CD4-positive, alpha-beta T cell treated with Interleukin-4 for 1 hour (primary cell): ENCODE data around the gene TMEM163.

Experiments used
- DNase-seq, 2 donors: peaks; one replicate each; pipeline ENCODE4 v3.0.0-alpha.2; 2020 to 2022

Gene TMEM163

GRCh38 chr2:134425724-134426496 lies 292.9 kb downstream of the TMEM163 start:
- no peak for DNase-seq

GRCh38 chr2:134421556-134422328 lies 297.1 kb downstream of the TMEM163 start:
- no peak for DNase-seq

DNA sequence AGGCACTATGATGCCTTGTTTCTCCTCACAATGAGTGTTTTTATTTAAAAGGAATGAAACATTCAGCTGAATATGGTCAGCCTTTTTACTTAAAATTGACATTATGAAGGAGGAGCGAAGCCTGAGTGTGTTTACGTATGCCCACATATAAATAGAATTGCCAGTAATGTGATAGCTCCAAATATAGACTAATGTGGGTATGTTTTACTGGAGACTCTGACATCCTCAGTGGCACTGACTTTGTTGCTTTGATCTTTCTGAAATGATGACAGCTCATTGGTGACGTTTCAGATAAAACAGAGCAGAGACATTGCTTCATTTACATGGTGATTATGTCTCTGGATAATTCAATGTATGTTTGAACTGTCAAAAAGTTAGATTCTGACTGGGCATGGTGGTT lies 297.9 kb downstream of the TMEM163 start:
- DNase-seq: no peak

- no peak for DNase-seq
These were observed 298.5 kb downstream of the TMEM163 start for GRCh38 chr2:134420259-134420658.

DNA sequence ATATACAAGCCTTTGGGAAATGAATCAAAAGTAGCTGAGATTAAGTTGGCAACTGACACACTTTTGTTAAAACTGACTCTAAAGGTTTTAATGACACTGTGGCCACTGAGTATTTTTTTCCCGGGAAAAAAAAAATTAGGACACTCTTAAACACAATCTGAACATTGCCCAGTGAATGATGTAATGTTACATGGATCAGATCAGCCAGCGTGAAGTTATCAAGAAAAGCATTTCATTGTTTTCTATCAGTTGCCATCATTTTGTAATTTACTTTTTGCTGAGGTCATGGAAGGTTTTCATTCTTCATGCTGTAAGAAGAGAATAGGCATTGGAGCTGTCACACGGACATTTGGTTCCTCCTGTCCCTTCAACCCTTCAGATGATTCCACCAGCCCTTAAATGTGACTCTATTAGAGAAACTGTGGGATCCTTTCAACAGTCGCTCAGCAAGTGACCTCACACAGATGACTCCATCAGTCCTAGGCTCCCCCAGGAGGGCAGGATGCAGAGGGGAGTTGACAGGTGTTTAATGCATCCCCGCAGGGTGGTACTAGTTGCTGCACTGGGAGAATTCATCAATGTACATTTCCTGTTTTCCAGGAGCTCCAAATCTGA lies 300.7 kb downstream of the TMEM163 start:
- DNase-seq: no peak

DNA sequence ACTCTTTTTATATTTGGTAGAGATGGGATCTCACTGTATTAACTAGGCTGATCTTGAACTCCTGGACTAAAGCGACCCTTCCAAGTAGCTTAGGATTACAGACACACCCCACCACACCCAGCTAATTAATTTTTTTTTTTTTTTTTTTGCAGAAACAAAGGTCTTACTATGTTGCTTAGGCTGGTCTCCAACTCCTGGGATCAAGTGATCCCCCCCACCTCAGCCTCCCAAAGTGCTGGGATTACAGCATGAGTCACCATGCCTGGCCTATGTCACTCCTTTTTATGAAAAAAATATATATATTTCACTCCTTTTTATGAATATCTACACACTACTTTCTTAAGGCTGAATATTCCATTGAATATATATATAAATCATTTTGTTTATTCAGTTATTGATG lies 302.2 kb downstream of the TMEM163 start:
- DNase-seq: no peak

- DNase-seq: no peak
These were observed 302.8 kb downstream of the TMEM163 start for GRCh38 chr2:134416018-134416417.

DNA sequence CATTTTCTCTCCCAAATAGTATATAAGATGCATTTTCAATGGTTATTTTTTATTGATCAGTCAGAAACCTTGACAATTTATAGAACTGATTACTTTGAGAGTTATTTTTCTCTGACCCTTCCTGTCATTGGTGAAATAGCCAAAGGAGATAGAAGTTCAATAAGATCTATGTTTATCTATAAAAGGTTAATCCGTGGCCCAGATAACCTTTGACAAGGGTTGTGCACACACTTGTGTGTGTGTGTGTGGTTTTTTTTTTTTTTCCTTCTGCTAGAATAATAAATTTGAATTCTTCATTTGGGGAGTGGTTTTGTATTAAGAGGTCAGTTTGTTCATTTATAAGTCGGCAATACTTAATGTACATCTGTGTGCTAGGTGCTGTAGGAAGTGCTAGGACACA lies 304.9 kb downstream of the TMEM163 start:
- DNase-seq: no peak

- DNase-seq: no peak
These were observed 305.4 kb downstream of the TMEM163 start for GRCh38 chr2:134413430-134413829.

DNA sequence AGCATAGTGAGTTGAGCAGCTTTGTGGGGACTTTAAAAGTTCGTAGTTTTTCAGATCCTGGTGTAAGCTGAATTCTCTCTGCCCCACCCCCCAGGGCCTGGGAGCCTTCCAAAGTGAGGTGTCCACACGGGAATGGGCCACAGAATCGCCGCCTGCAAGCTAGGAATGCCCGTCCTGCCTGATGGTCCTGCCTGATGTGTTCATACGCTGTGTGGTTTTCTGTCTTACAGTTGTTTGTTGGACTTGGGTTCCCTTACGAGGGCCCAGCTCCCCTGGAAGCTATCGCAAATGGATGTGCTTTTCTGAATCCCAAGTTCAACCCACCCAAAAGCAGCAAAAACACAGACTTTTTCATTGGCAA lies 306.2 kb downstream of the TMEM163 start:
- DNase-seq: no peak

GRCh38 chr2:134411828-134412638 lies 306.8 kb downstream of the TMEM163 start:
- peak; percentile 78 to 83 for DNase-seq

- DNase-seq: no peak
These were observed 307.4 kb downstream of the TMEM163 start for GRCh38 chr2:134411279-134411827.

GRCh38 chr2:134410831-134411231 lies 308.0 kb downstream of the TMEM163 start:
- DNase-seq: no peak

- DNase-seq: peak in 1 of 2 donors; percentile 7
These were observed 308.8 kb downstream of the TMEM163 start for GRCh38 chr2:134410006-134410405.

- no peak for DNase-seq
These were observed 310.0 kb downstream of the TMEM163 start for GRCh38 chr2:134408791-134409190.

DNA sequence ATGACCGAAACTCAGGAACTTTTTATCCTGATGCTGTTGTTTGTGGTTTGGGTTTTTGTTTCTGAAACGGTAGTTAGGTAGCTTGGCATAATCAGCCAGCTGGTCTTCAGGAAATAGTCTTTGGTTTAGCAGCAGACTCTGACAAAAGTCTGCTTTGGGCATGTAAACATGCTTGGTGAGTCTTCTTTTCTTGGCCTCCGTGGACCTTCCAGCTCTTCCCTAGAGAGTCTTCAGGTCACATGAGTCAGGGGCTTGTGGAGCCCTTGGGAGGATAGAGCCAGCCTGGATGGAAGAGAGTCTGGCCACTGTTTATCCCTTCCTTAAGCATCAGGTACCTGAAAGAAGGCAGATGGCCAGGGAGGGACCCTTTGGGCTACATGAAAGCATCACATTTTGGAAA lies 310.4 kb downstream of the TMEM163 start:
- DNase-seq: no peak

- no peak for DNase-seq
These were observed 311.5 kb downstream of the TMEM163 start for GRCh38 chr2:134407154-134407890.

GRCh38 chr2:134406736-134407135 lies 312.1 kb downstream of the TMEM163 start:
- no peak for DNase-seq

DNA sequence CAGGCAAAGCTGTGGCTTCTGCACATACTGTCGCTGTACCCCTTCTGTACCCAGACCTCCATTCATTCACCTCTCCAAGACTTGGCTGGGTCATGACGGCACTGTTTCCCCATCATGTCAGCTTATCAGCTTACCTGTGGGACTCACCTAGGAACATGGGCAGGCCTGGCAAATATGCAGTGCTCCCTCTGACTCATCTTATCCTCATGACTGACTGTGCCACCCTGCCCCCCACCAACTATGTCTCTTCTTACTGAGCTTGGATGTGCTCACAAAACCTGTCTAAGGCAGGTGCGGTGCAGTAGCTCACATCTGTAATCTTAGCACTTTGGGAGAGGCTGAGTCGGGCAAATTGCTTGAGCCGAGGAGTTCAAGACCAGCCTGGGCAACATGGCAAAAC lies 312.5 kb downstream of the TMEM163 start:
- DNase-seq: no peak
